Parathyroid adenoma (tissue), 2 donors: Measurements from ENCODE around the gene TEX35.
A peak's percentile ranks its signal among the peaks of the same experiment; 100 is the strongest.

Source experiments
- H2AFZ ChIP-seq: fragments of 300-600 bp; sonication (generic); one replicate; pipeline ENCODE4 v1.7.0; 2017; ENCODE audit warnings: antibody characterized with exemption, mild to moderate bottlenecking
- H3K27ac ChIP-seq: fragments of 300-600 bp; sonication (generic); one replicate; pipeline ENCODE4 v1.7.0; 2017
- H3K27me3 ChIP-seq: fragments of 300-600 bp; sonication (generic); one replicate; pipeline ENCODE4 v1.7.0; 2017; ENCODE audit warnings: low read length; ENCODE audit not compliant: control insufficient read depth, insufficient read depth
- H3K36me3 ChIP-seq: fragments of 300-600 bp; sonication (generic); one replicate; pipeline ENCODE4 v1.7.0; 2017; ENCODE audit warnings: low read length; ENCODE audit not compliant: control insufficient read depth, insufficient read depth
- H3K4me1 ChIP-seq: fragments of 300-600 bp; sonication (generic); one replicate; pipeline ENCODE4 v1.7.0; 2017; ENCODE audit warnings: control low read depth
- H3K4me2 ChIP-seq: fragments of 300-600 bp; sonication (generic); one replicate; pipeline ENCODE4 v1.7.0; 2017; ENCODE audit warnings: low read length
- H3K4me3 ChIP-seq: fragments of 300-600 bp; sonication (generic); one replicate; pipeline ENCODE4 v1.7.0; 2017; ENCODE audit warnings: low read depth, low read length
- H3K79me2 ChIP-seq: fragments of 300-600 bp; sonication (generic); one replicate; pipeline ENCODE4 v1.7.0; 2017; ENCODE audit warnings: control low read depth
- H3K9ac ChIP-seq: fragments of 300-600 bp; sonication (generic); one replicate; pipeline ENCODE4 v1.7.0; 2017; ENCODE audit warnings: mild to moderate bottlenecking
- H3K9me3 ChIP-seq: fragments of 300-600 bp; sonication (generic); one replicate; pipeline ENCODE4 v1.7.0; 2017; ENCODE audit warnings: low read length; ENCODE audit not compliant: control insufficient read depth
- TF ChIP-seq, protein P1 (sequence below): fragments of 300-600 bp; sonication (generic); IDR thresholded peaks from one replicate; pipeline ENCODE4 v1.7.0; 2017; ENCODE audit warnings: antibody characterized with exemption, mild to moderate bottlenecking
- donor health status: primary hyperparathyroidism.

TEX35 gene

DNA sequence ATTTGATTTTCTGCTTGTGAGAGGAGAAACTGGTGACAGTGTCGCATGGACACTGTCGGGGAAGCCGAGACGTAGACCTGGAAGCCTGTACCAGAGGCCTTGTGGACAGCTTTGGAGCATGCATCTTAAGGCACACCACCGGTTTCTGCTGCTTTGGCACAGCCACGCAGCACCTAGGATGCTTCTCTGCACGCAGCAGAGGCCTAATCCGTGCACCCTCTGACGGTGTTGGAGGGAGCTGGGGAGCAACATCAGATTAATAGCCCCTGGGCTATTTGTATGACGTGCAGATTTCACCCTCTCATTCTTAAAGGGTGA lies 30.3 kb downstream of the TEX35 start:
- TF ChIP-seq, protein P1, sequence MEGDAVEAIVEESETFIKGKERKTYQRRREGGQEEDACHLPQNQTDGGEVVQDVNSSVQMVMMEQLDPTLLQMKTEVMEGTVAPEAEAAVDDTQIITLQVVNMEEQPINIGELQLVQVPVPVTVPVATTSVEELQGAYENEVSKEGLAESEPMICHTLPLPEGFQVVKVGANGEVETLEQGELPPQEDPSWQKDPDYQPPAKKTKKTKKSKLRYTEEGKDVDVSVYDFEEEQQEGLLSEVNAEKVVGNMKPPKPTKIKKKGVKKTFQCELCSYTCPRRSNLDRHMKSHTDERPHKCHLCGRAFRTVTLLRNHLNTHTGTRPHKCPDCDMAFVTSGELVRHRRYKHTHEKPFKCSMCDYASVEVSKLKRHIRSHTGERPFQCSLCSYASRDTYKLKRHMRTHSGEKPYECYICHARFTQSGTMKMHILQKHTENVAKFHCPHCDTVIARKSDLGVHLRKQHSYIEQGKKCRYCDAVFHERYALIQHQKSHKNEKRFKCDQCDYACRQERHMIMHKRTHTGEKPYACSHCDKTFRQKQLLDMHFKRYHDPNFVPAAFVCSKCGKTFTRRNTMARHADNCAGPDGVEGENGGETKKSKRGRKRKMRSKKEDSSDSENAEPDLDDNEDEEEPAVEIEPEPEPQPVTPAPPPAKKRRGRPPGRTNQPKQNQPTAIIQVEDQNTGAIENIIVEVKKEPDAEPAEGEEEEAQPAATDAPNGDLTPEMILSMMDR = no peak
- Histone ChIP-seq H3K36me3 (no peaks in the 10 kb centered on the region), H3K4me3 (peak overlapping the region; percentile 84), H3K4me1 (peaks cover 3% of the 10 kb centered on the region), H3K27ac (peak overlapping the region; percentile 60), H3K4me2 (peak overlapping the region; percentile 99), H2AFZ (peak overlapping the region; percentile 96), H3K9me3 (no peaks in the 10 kb centered on the region), H3K27me3 (no peaks in the 10 kb centered on the region), H3K79me2 (no peaks in the 10 kb centered on the region), H3K9ac (no peak overlapping the region)

- Histone ChIP-seq H3K27ac (no peak overlapping the region), H3K9me3 (no peaks in the 10 kb centered on the region), H2AFZ (no peak overlapping the region), H3K4me2 (no peak overlapping the region), H3K4me3 (no peak overlapping the region), H3K79me2 (no peaks in the 10 kb centered on the region), H3K36me3 (no peaks in the 10 kb centered on the region), H3K9ac (no peak overlapping the region), H3K4me1 (peaks cover 3% of the 10 kb centered on the region), H3K27me3 (no peaks in the 10 kb centered on the region)
- TF ChIP-seq, protein P1 = no peak
Measured at GRCh38 chr1:178544531-178544930, 31.6 kb downstream of the TEX35 start.

- Histone ChIP-seq H2AFZ (no peak overlapping the region), H3K27me3 (no peaks in the 10 kb centered on the region), H3K79me2 (no peaks in the 10 kb centered on the region), H3K9ac (no peak overlapping the region), H3K27ac (no peak overlapping the region), H3K9me3 (no peaks in the 10 kb centered on the region), H3K4me1 (peaks cover 3% of the 10 kb centered on the region), H3K4me3 (no peak overlapping the region), H3K36me3 (no peaks in the 10 kb centered on the region), H3K4me2 (no peak overlapping the region)
- TF ChIP-seq, protein P1 = no peak
Measured at GRCh38 chr1:178548108-178548507, 35.2 kb downstream of the TEX35 start.

GRCh38 chr1:178551307-178551706 lies 38.4 kb downstream of the TEX35 start:
- no peaks in the 10 kb centered on the region for H3K9me3 ChIP-seq
- H3K9ac ChIP-seq = no peak overlapping the region
- TF ChIP-seq, protein P1 = no peak

DNA sequence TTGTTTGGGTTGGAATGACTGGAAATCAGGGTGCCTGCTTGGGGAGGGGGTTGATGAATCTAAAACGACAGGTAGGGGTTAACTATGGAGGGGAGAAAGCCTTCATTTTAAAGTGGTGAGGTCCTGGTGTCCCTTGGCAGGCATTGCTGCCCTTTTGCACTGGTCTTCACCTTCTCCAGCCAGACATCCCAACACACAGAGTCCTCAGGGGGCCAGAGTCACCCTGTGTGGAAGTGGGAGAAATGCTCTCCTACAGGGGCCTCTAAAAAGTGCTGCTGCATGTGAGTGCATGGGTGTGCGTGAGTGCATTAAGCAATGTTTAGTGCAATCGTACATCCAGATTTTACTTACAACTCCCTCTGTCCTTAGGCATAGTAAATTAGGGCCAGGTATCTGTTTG lies 39.0 kb downstream of the TEX35 start:
- no peak overlapping the region for H2AFZ ChIP-seq
- H3K27ac ChIP-seq = no peak overlapping the region
- TF ChIP-seq, protein P1 = no peak
- H3K79me2 ChIP-seq = no peaks in the 10 kb centered on the region
- no peak overlapping the region for H3K9ac ChIP-seq
- H3K4me2 ChIP-seq = no peak overlapping the region
- H3K4me3 ChIP-seq = no peak overlapping the region
- no peaks in the 10 kb centered on the region for H3K27me3 ChIP-seq
- no peaks in the 10 kb centered on the region for H3K36me3 ChIP-seq
- no peaks in the 10 kb centered on the region for H3K9me3 ChIP-seq
- H3K4me1 ChIP-seq = no peaks in the 10 kb centered on the region

More at GRCh38 chr1:178551307-178551706, 38.4 kb downstream of the TEX35 start:
- Histone ChIP-seq H3K4me2 (no peak overlapping the region), H2AFZ (no peak overlapping the region), H3K4me1 (no peaks in the 10 kb centered on the region), H3K27me3 (no peaks in the 10 kb centered on the region), H3K4me3 (no peak overlapping the region), H3K27ac (no peak overlapping the region), H3K79me2 (no peaks in the 10 kb centered on the region), H3K36me3 (no peaks in the 10 kb centered on the region)
